Measurements from ENCODE around the gene DOCK2. TPM values are rescaled to one million over a fixed set of nuclear protein-coding genes. Genes with fewer than 3 reads are reported as not detected.

The DOCK2 gene
- total RNA-seq, 1 experiment from 2014 or later = 2.2 TPM

- TF ChIP-seq CTCF (conservative IDR thresholded peaks at IDR 0.05; ENCODE audit: low read depth, low read length) = no peak
- TF ChIP-seq EZH2 (IDR thresholded peaks at IDR 0.05; ENCODE audit: borderline replicate concordance, low read depth, low read length, poor library complexity, severe bottlenecking) = no peak
- no peak for DNase-seq (ENCODE audit: low spot score)
- Histone ChIP-seq H3K27ac (ENCODE audit: low read depth, low read length, poor library complexity, severe bottlenecking) (no peak overlapping the region), H3K4me1 (ENCODE audit: insufficient read depth, low read length, poor library complexity, severe bottlenecking) (no peaks in the 10 kb centered on the region), H3K9me3 (ENCODE audit: low read depth, low read length, poor library complexity, severe bottlenecking) (peaks cover 4% of the 10 kb centered on the region), H3K27me3 (replicated peaks; ENCODE audit: insufficient read depth, low read depth, low read length, poor library complexity) (no peaks in the 10 kb centered on the region), H3K36me3 (ENCODE audit: insufficient read depth, low read length, poor library complexity, severe bottlenecking) (no peaks in the 10 kb centered on the region), H3K4me3 (ENCODE audit: low read depth, low read length, poor library complexity, severe bottlenecking) (no peak overlapping the region)
- ChIA-PET CTCF (no interaction called here), POLR2A (ENCODE audit: low non-redundant PET) (no interaction called here)
- intact Hi-C loops (cut with micrococcal nuclease; ENCODE audit: unreplicated experiment) = no loop called here
- no TSS peak for BruUV-seq (replicated peaks)
Observed at GRCh38 chr5:170121321-170121720, 484.2 kb downstream of the DOCK2 start.

GRCh38 chr5:170126061-170126460, 489.0 kb downstream of the DOCK2 start:
- no peak overlapping the region for H3K4me3 ChIP-seq (ENCODE audit: low read depth, low read length, poor library complexity, severe bottlenecking)
- peaks cover 14% of the 10 kb centered on the region for H3K9me3 ChIP-seq (ENCODE audit: low read depth, low read length, poor library complexity, severe bottlenecking)
- no peaks in the 10 kb centered on the region for H3K27me3 ChIP-seq (replicated peaks; ENCODE audit: insufficient read depth, low read depth, low read length, poor library complexity)
- DNase-seq (ENCODE audit: low spot score) = no peak
- ChIA-PET POLR2A (ENCODE audit: low non-redundant PET) (no interaction called here), CTCF (no interaction called here)
- H3K27ac ChIP-seq (ENCODE audit: low read depth, low read length, poor library complexity, severe bottlenecking) = no peak overlapping the region
- BruUV-seq (replicated peaks) = no TSS peak
- no peaks in the 10 kb centered on the region for H3K4me1 ChIP-seq (ENCODE audit: insufficient read depth, low read length, poor library complexity, severe bottlenecking)
- intact Hi-C loops (cut with micrococcal nuclease; ENCODE audit: unreplicated experiment) = no loop called here
- TF ChIP-seq CTCF (conservative IDR thresholded peaks at IDR 0.05; ENCODE audit: low read depth, low read length) (no peak), EZH2 (IDR thresholded peaks at IDR 0.05; ENCODE audit: borderline replicate concordance, low read depth, low read length, poor library complexity, severe bottlenecking) (no peak)
- no peaks in the 10 kb centered on the region for H3K36me3 ChIP-seq (ENCODE audit: insufficient read depth, low read length, poor library complexity, severe bottlenecking)

GRCh38 chr5:170126626-170127025, 489.6 kb downstream of the DOCK2 start:
- Histone ChIP-seq H3K9me3 (ENCODE audit: low read depth, low read length, poor library complexity, severe bottlenecking) (peaks cover 14% of the 10 kb centered on the region), H3K4me1 (ENCODE audit: insufficient read depth, low read length, poor library complexity, severe bottlenecking) (no peaks in the 10 kb centered on the region), H3K27ac (ENCODE audit: low read depth, low read length, poor library complexity, severe bottlenecking) (no peak overlapping the region), H3K27me3 (replicated peaks; ENCODE audit: insufficient read depth, low read depth, low read length, poor library complexity) (no peaks in the 10 kb centered on the region), H3K4me3 (ENCODE audit: low read depth, low read length, poor library complexity, severe bottlenecking) (no peak overlapping the region), H3K36me3 (ENCODE audit: insufficient read depth, low read length, poor library complexity, severe bottlenecking) (no peaks in the 10 kb centered on the region)
- no TSS peak for BruUV-seq (replicated peaks)
- ChIA-PET POLR2A (ENCODE audit: low non-redundant PET) (no interaction called here), CTCF (no interaction called here)
- intact Hi-C loops (cut with micrococcal nuclease; ENCODE audit: unreplicated experiment) = no loop called here
- TF ChIP-seq CTCF (conservative IDR thresholded peaks at IDR 0.05; ENCODE audit: low read depth, low read length) = no peak
- TF ChIP-seq EZH2 (IDR thresholded peaks at IDR 0.05; ENCODE audit: borderline replicate concordance, low read depth, low read length, poor library complexity, severe bottlenecking) = no peak
- DNase-seq (ENCODE audit: low spot score) = no peak

Data from A673 (cell line).